KMS-11 (cell line): ENCODE results near the gene DDX31.
A peak's percentile ranks its signal among the peaks of the same experiment; 100 is the strongest.

Source experiments
- H2AFZ ChIP-seq: fragments of 200-600 bp; sonication (generic); 2 replicates; pipeline ENCODE4 v1.6.1; 2016; ENCODE audit warnings: antibody characterized with exemption, mixed run types, low read depth
- H3K27ac ChIP-seq: fragments of 200-600 bp; sonication (generic); 2 replicates; pipeline ENCODE4 v1.6.1; 2016; ENCODE audit warnings: mild to moderate bottlenecking, mixed run types
- H3K27me3 ChIP-seq: fragments of 200-600 bp; sonication (generic); 2 replicates; pipeline ENCODE4 v1.6.1; 2017; ENCODE audit warnings: mild to moderate bottlenecking, low read depth, mixed run types, moderate library complexity; ENCODE audit not compliant: insufficient read depth
- H3K36me3 ChIP-seq: fragments of 200-600 bp; sonication (generic); 2 replicates; pipeline ENCODE4 v1.6.1; 2017; ENCODE audit warnings: mild to moderate bottlenecking, mixed run types; ENCODE audit not compliant: insufficient read depth
- H3K4me1 ChIP-seq: fragments of 200-600 bp; sonication (generic); 2 replicates; pipeline ENCODE4 v1.6.1; 2016; ENCODE audit warnings: mild to moderate bottlenecking, low read depth, mixed run types; ENCODE audit not compliant: poor library complexity, severe bottlenecking
- H3K4me2 ChIP-seq: fragments of 200-600 bp; sonication (generic); 2 replicates; pipeline ENCODE4 v1.7.0; 2016; ENCODE audit warnings: mild to moderate bottlenecking, mixed run types
- H3K4me3 ChIP-seq: fragments of 200-600 bp; sonication (generic); IDR thresholded peaks from 2 replicates; pipeline ENCODE4 v1.6.1; 2017; ENCODE audit warnings: low read depth, low read length, mixed read lengths; ENCODE audit not compliant: insufficient read depth
- H3K79me2 ChIP-seq: fragments of 200-600 bp; sonication (generic); 2 replicates; pipeline ENCODE4 v1.6.1; 2016; ENCODE audit warnings: low read depth, mixed run types; ENCODE audit not compliant: insufficient read depth
- H3K9ac ChIP-seq: fragments of 200-600 bp; sonication (generic); 2 replicates; pipeline ENCODE4 v1.6.1; 2016; ENCODE audit warnings: mild to moderate bottlenecking, mixed run types
- H4K20me1 ChIP-seq: fragments of 200-600 bp; sonication (generic); 2 replicates; pipeline ENCODE4 v1.6.1; 2016; ENCODE audit warnings: mild to moderate bottlenecking, mixed run types; ENCODE audit not compliant: insufficient read depth
- TF ChIP-seq, protein P1 (sequence below): fragments of 200-600 bp; sonication (generic); conservative IDR thresholded peaks from 2 replicates; pipeline ENCODE4 v1.6.1; 2017; ENCODE audit warnings: low read depth, mild to moderate bottlenecking, antibody characterized with exemption, low read length, moderate library complexity, mixed read lengths

DDX31 gene

GRCh38 chr9:132681561-132681960, 11.8 kb upstream of the DDX31 start:
- H3K4me1 ChIP-seq, result peaks cover 13% of the 10 kb centered on the region
- TF ChIP-seq, protein P1, sequence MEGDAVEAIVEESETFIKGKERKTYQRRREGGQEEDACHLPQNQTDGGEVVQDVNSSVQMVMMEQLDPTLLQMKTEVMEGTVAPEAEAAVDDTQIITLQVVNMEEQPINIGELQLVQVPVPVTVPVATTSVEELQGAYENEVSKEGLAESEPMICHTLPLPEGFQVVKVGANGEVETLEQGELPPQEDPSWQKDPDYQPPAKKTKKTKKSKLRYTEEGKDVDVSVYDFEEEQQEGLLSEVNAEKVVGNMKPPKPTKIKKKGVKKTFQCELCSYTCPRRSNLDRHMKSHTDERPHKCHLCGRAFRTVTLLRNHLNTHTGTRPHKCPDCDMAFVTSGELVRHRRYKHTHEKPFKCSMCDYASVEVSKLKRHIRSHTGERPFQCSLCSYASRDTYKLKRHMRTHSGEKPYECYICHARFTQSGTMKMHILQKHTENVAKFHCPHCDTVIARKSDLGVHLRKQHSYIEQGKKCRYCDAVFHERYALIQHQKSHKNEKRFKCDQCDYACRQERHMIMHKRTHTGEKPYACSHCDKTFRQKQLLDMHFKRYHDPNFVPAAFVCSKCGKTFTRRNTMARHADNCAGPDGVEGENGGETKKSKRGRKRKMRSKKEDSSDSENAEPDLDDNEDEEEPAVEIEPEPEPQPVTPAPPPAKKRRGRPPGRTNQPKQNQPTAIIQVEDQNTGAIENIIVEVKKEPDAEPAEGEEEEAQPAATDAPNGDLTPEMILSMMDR, result no peak
- peaks cover 9% of the 10 kb centered on the region; the same call in 1 of the 2 replicates for H3K36me3 ChIP-seq
- no peak overlapping the region for H3K4me3 ChIP-seq
- peaks cover 72% of the 10 kb centered on the region for H3K79me2 ChIP-seq
- peaks cover 20% of the 10 kb centered on the region; the same call in 1 of the 2 replicates for H4K20me1 ChIP-seq
- H3K9ac ChIP-seq, result no peak overlapping the region
- no peaks in the 10 kb centered on the region for H3K27me3 ChIP-seq
- H3K27ac ChIP-seq, result no peak overlapping the region
- H2AFZ ChIP-seq, result no peak overlapping the region
- no peak overlapping the region for H3K4me2 ChIP-seq

- Histone ChIP-seq H3K4me1 (peaks cover 13% of the 10 kb centered on the region), H3K36me3 (peaks cover 1% of the 10 kb centered on the region; the same call in 1 of the 2 replicates), H3K9ac (no peak overlapping the region), H3K79me2 (peaks cover 84% of the 10 kb centered on the region), H3K4me2 (peak overlapping the region; percentile 7; the same call in 1 of the 2 replicates), H3K27me3 (no peaks in the 10 kb centered on the region), H2AFZ (no peak overlapping the region), H3K27ac (no peak overlapping the region), H4K20me1 (peaks cover 20% of the 10 kb centered on the region; the same call in 1 of the 2 replicates), H3K4me3 (no peak overlapping the region)
- TF ChIP-seq, protein P1, result no peak
Measured at GRCh38 chr9:132679946-132680625, 10.3 kb upstream of the DDX31 start.

- Histone ChIP-seq H3K4me1 (peaks cover 18% of the 10 kb centered on the region), H4K20me1 (peaks cover 25% of the 10 kb centered on the region; the same call in 1 of the 2 replicates), H3K4me3 (no peak overlapping the region), H3K36me3 (no peaks in the 10 kb centered on the region; the same call in 1 of the 2 replicates), H3K4me2 (no peak overlapping the region), H3K9ac (no peak overlapping the region), H2AFZ (no peak overlapping the region), H3K79me2 (peaks cover 96% of the 10 kb centered on the region), H3K27me3 (no peaks in the 10 kb centered on the region), H3K27ac (no peak overlapping the region)
- TF ChIP-seq, protein P1, result no peak
Measured at GRCh38 chr9:132677976-132678375, 8.2 kb upstream of the DDX31 start.

DNA sequence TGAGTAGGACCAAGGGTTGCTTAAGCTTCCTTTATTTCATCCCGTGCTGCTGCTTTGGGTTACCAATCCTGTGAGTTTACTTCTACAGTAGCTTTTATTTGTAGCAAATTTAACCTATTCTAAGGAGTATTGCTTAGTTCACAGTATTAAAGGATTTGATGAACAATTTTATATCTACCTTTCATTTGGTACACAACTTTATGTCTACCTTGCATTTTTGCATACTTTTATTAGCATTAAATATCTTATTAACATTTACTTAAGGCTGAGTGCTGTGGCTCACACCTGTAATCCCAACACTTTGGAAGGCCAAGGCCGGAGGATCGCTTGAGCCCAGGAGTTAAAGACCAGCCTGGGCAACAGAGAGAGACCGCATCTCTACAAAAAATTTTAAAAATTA, 4.7 kb upstream of the DDX31 start:
- Histone ChIP-seq H3K4me2 (no peak overlapping the region), H3K27ac (no peak overlapping the region), H3K79me2 (peaks cover 92% of the 10 kb centered on the region), H3K4me1 (peaks cover 25% of the 10 kb centered on the region), H3K27me3 (no peaks in the 10 kb centered on the region), H3K36me3 (no peaks in the 10 kb centered on the region; the same call in 1 of the 2 replicates), H4K20me1 (peaks cover 19% of the 10 kb centered on the region; the same call in 1 of the 2 replicates), H3K4me3 (no peak overlapping the region), H2AFZ (no peak overlapping the region), H3K9ac (no peak overlapping the region)
- TF ChIP-seq, protein P1, result no peak
